WTC11 (cell line): ENCODE measurements around the gene CRB1.

Experiments
- CTCF ChIP-seq: fragments of 200-600 bp; IDR thresholded peaks from 2 replicates; pipeline ENCODE4 v1.8.0; 2022; ENCODE audit warnings: antibody characterized with exemption
- FOXP1 ChIP-seq: sonication (generic); formaldehyde crosslinking; IDR thresholded peaks from 2 replicates; pipeline ENCODE4 v1.8.0; 2022; ENCODE audit warnings: missing genetic modification reagents, mild to moderate bottlenecking, moderate library complexity, borderline replicate concordance
- MAX ChIP-seq: sonication (generic); formaldehyde crosslinking; IDR thresholded peaks from 2 replicates; pipeline ENCODE4 v1.8.0; 2022; ENCODE audit warnings: mild to moderate bottlenecking, missing genetic modification reagents
- MYBL2 ChIP-seq: sonication (generic); formaldehyde crosslinking; IDR thresholded peaks from 2 replicates; pipeline ENCODE4 v1.8.1; 2023; ENCODE audit warnings: mild to moderate bottlenecking, moderate library complexity, missing genetic modification reagents
- TEAD4 ChIP-seq: sonication (generic); formaldehyde crosslinking; IDR thresholded peaks from 2 replicates; pipeline ENCODE4 v1.8.0; 2022; ENCODE audit warnings: mild to moderate bottlenecking, missing genetic modification reagents
- USF1 ChIP-seq: sonication (generic); formaldehyde crosslinking; IDR thresholded peaks from 2 replicates; pipeline ENCODE4 v1.8.0; 2022; ENCODE audit warnings: mild to moderate bottlenecking, missing genetic modification reagents
- ZNF138 ChIP-seq: sonication (generic); formaldehyde crosslinking; conservative IDR thresholded peaks from 2 replicates; pipeline ENCODE4 v1.8.1; 2022; ENCODE audit warnings: mild to moderate bottlenecking, moderate library complexity, missing genetic modification reagents

GRCh38 chr1:197250616-197251015 is 17.4 kb upstream of the CRB1 start:
- TF ChIP-seq USF1 (CRISPR knock-in tag) (no peak), CTCF (no peak), FOXP1 (CRISPR knock-in tag) (no peak), TEAD4 (CRISPR knock-in tag) (no peak), ZNF138 (CRISPR knock-in tag) (no peak), MYBL2 (no peak), MAX (CRISPR knock-in tag) (no peak)
